ENCODE measurements around the gene DONSON.
"Not testable (repeated sequence)": the region's sequence is repeated elsewhere in the genome, so short reads cannot be mapped to it uniquely, and the experiment has no call there.

The DONSON gene, protein sequence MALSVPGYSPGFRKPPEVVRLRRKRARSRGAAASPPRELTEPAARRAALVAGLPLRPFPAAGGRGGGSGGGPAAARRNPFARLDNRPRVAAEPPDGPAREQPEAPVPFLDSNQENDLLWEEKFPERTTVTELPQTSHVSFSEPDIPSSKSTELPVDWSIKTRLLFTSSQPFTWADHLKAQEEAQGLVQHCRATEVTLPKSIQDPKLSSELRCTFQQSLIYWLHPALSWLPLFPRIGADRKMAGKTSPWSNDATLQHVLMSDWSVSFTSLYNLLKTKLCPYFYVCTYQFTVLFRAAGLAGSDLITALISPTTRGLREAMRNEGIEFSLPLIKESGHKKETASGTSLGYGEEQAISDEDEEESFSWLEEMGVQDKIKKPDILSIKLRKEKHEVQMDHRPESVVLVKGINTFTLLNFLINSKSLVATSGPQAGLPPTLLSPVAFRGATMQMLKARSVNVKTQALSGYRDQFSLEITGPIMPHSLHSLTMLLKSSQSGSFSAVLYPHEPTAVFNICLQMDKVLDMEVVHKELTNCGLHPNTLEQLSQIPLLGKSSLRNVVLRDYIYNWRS

DNA sequence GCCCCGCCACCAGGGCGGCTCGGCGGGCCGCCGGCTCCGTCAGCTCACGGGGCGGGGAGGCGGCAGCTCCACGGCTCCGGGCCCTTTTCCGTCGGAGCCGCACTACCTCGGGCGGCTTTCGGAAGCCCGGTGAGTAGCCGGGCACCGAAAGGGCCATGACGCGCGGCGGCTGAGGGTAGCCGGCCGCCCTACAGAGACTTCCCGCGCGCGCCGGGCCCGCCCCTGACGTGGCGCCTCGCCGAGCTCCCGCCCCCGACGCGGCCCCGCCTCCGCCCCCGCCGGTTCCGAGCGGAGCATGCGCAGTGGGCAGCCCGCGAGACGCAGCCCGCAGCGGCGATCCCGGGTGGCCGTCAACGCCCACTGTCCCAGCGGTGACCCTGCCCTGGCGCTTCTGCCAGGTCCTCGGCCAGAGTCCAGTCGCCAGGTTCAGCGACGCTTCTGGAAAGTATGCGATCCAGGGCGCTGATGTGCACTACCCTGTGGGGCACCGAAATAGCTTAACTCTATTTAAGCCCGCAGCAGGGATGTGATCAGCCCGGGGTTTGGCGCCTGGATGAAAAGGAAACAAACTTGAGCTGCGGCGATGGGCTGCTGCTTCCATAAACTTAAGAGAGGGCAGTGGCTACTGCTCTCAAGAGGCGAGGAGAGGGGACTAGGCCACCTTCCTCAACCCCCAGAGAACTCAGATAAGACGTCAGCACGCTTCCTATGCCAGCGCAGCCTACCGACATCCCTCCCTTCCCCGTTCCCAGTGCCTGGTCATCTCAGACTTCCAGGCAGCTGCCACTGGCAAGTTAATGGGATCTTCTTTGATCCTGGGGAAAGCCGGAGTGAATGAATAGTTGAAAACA lies at the start of gene DONSON:
TSS of gene DONSON (minus strand) at position 200 of the 851 bp plus-strand sequence. CDS start at position 157, 43 bp downstream.
- peak; percentile 70 to 74 for DNase-seq

GRCh38 chr21:33634254-33634653 lies 45.8 kb upstream of the DONSON start:
- no peak for DNase-seq

GRCh38 chr21:33626151-33626550 lies 37.7 kb upstream of the DONSON start:
- DNase-seq, result not testable (repeated sequence)

- DNase-seq, result no peak
Measured at GRCh38 chr21:33622253-33622652, 33.8 kb upstream of the DONSON start.

DNA sequence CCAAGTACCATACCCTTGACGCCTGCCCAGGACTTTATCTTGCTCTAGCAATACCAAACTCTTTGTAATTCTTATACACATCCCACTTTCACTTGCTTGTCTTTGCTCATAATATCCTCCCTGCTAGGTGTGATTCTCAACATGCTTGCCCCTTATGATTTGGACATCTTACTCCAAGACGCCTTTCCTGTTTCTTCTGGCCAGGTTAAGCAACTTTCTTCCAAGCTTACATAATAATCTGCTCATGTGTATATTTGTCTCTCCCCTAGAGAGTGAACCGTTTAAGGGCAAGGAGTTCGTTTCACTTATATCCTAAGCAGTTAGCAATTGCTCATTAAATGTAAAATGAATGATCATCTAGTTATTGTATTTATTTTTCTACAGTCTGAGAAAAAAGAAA lies 31.2 kb upstream of the DONSON start:
- peak; percentile 41 to 47 for DNase-seq

DNA sequence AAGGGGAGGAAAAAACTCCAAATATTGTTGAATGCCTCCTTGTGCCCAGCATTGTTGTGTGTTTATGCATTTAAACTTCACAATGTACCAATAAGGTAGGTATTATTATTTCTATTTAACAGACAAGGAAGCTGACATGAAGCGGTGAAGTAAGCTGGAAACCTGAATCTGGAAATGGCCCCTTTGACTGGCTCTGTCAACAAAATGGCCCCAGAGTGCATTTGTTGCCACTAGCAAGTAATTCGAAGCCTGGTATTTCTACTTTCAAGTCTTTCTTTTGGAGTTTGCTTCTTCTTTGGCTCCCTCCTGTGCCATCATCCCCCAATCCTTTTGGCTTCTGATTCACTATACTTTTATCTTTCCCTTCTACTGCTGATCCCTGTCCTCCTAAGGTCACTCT lies 29.9 kb upstream of the DONSON start:
- DNase-seq, result no peak

GRCh38 chr21:33617565-33617964 lies 29.1 kb upstream of the DONSON start:
- not testable (repeated sequence) for DNase-seq

- no peak for DNase-seq
Measured at GRCh38 chr21:33611006-33611744, 22.7 kb upstream of the DONSON start.

DNA sequence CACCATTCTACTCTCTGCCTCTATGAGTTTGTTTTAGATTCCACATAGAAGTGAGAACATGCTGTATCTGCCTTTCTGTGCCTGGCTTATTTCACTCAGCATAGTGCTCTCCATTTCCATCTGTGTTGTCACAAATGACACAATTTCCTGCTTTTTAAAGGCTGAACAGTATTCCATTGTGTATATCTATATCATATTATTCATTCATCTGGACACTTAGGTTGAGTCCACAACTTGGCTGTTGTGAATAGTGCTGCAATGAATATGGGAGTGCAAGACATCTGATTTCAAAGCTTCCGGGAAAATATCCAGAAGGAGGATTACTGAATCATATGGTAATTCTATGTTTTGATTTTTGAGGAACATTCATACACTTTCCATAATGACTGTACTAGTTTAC lies 20.1 kb upstream of the DONSON start:
- DNase-seq, result no peak

DNA sequence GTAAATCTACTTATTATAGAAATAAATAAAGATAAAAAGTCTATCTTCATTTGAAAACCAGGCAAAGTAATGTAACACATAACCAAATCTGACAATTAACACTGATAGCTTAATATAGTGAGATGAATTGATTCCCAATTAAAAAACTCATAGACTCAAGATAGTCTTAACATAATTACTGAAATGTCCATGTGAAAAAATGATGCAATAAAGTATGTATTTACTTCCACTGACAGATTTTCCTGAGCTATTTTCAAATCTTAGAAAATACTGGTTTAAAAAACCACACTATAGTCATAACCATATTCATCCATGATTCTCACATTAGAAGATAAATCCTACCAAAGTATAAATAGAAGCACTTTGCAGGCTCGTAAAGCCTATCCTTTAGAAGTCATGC lies 9.6 kb upstream of the DONSON start:
- DNase-seq, result no peak

GRCh38 chr21:33587792-33588484 lies 546 bp downstream of the DONSON start:
- DNase-seq, result peak in 1 of 2 experiments; percentile 30

DNA sequence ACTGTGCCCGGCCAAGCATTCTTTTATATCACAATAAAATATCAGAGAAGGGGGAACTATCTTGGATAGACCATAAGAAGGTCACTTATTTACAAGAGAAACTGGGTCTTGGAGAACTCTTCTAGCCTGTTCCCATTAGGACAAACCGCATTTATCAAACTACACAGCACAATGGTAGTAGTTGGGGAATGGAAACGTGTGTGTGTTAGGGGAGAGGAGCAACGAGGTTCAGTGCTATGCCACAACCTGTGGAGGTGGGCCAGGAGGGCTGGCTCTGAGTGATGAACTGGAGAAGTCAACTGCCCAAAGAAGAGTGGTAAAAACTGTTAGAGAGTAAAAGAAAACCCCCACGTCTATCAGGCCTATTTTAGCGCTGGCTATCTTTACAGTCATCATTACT lies 1.6 kb downstream of the DONSON start:
- DNase-seq, result no peak

- DNase-seq, result no peak
Measured at GRCh38 chr21:33584455-33584854, 4.0 kb downstream of the DONSON start.

GRCh38 chr21:33578959-33579542 lies 9.4 kb downstream of the DONSON start:
- peak; percentile 6 to 13 for DNase-seq

DNA sequence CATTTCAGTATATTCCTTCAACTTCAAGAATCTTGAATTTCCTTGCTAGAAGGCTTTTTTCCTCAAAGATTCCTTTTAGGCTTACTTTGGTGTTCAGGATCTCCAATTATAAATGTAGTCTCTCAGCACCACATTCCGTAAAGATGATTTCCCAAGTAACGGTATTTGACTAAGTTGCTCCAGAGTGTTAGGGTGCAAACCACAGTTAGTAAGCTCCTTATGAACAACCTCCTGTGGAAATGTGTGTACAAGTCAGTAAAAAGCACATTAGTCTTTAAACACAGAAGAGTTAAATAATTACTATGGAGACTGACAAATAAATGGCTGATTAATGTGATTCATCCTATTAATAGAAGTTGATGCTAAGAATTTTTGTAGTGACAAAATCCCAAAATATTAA lies 10.3 kb downstream of the DONSON start:
- no peak for DNase-seq

DNA sequence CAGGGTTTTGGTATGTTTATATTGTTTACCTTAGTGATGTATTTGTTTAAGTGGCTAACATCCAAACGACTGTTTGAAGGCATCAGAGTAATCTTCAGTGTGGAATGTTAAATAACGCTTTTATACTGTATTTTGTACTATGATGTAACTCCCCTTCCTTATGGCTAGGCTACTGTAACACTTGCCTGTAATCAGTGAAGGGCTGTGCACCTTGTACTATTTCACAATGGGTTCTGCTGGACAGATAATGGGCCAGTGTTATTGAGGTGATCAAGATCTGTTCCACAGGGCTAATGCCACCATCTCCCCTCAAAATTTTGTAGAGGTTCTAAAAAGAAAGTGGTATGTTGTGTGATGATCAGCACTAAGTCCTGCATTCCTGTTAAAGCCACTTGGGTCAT lies 11.7 kb downstream of the DONSON start:
- not testable (repeated sequence) for DNase-seq

DNA sequence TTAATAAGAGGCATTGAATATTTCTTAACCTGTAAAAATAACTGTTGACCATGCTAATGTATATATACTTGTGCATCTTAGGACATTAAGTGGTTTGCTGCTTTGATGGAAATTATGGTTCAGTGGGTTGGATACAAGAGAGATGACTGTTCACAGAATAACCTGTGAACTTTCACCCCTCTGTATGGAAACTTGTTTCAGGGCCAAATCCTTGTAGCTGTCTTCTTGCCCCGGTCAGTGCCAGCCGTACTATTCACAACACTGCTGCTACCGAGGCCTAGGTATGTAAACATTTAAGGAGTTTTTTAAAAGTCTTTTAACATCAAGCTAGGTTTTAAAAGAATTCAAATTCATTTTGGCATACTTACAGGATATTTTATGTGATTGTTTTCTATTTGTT lies 16.1 kb downstream of the DONSON start:
- no peak for DNase-seq

- DNase-seq, result no peak
Measured at GRCh38 chr21:33569991-33570390, 18.5 kb downstream of the DONSON start.

DNA sequence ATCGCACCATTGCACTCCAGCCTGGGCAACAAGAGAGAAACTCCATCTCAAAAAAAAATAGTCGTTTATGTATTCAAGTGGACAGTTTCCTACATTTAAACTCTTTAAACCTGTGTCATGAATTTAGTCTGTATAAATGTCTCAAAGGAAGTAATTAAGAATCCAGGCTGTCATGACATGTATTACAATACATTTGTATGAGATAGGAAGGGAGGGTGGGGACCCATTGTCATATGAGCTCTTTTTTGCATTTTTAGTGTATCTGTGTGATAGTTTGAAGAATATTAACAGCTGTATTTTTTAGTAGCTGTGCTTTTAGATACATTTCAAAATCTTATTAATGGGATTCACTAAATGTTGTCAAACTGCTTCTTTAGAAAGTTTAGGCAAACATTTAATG lies 20.0 kb downstream of the DONSON start:
- DNase-seq, result no peak

DNA sequence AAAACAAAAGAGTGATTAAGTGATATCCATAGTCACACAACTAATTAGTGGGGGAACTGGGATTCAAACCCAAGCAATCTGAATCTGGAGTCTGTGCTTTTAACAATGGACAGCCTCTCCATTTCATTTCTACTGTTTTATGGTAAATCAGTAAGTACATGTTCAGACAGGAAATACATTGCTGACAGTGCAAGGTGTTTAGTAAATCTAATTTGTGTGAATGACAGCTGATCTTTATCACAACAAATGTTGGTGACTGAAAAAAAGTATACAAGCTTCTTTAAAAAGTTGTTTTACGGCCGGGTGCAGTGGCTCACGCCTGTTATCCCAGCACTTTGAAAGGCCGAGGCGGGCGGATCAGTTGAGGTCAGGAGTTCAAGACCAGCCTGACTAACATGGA lies 20.6 kb downstream of the DONSON start:
- DNase-seq, result no peak

DNA sequence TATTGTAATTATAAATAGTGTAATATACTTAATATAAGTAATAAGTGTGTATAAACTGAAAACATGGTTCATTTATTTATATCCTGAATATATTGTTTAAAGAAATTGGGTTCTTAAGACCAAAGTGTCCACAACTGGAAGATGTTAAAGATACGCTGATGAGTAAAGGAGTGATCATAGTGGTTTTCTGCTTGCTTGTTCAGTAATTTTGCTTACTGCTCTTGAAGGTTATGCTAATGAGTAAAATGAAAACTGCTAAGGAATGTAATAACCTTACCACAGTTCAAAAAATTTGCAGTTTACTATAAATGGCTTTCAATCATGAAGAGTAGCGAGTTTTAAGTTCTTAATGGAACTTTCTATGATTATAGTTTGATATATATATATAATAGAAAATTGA lies 22.0 kb downstream of the DONSON start:
- no peak for DNase-seq

GRCh38 chr21:33562389-33562788 lies 26.1 kb downstream of the DONSON start:
- no peak for DNase-seq
